Esophagus muscularis mucosa (tissue), 4 donors: Measurements from ENCODE around the gene ZBED1. TPM values are rescaled to one million over a fixed set of nuclear protein-coding genes. Genes with fewer than 3 reads are reported as not detected.

Experiments
- DNase-seq: peaks from one replicate; pipeline ENCODE4 v3.0.0-alpha.2; 2017; ENCODE audit errors: extremely low spot score
- H3K27ac ChIP-seq, 4 donors: fragments of 200-600 bp; sonication (generic); replicated peaks in 1 of 4; 1 replicate in 3 of 4; 2 replicates in 1 of 4; pipeline ENCODE4 v1.5.1; 2016 to 2019; ENCODE audit warnings: mild to moderate bottlenecking in 1 of 4
- H3K27me3 ChIP-seq, 4 donors: fragments of 200-600 bp; sonication (generic); one replicate each; pipeline versions ENCODE4 v1.5.1 to v1.6.0; 2016 to 2019
- H3K36me3 ChIP-seq, 4 donors: fragments of 200-600 bp; sonication (generic); one replicate each; pipeline ENCODE4 v1.5.1; 2016 to 2019
- H3K4me1 ChIP-seq, 4 donors: fragments of 200-600 bp; sonication (generic); one replicate each; pipeline ENCODE4 v1.5.1; 2016 to 2019
- H3K4me3 ChIP-seq, 4 donors: fragments of 200-600 bp; sonication (generic); 1 replicate in 2 of 4; 2 replicates in 2 of 4; pipeline ENCODE4 v1.5.1; 2016 to 2019; ENCODE audit warnings: mild to moderate bottlenecking in 4 of 4, moderate library complexity in 1 of 4
- H3K9me3 ChIP-seq, 4 donors: fragments of 200-600 bp; sonication (generic); 1 replicate in 3 of 4; 2 replicates in 1 of 4; pipeline ENCODE4 v1.5.1; 2016 to 2019
- EP300 ChIP-seq: sonication (generic); formaldehyde crosslinking; IDR thresholded peaks from one replicate; pipeline ENCODE4 v1.6.1; 2017; ENCODE audit warnings: antibody characterized with exemption
- POLR2A ChIP-seq: fragments of 450-650 bp; IDR thresholded peaks from one replicate; pipeline ENCODE4 v1.6.1; 2017; ENCODE audit warnings: antibody characterized with exemption, moderate library complexity, mild to moderate bottlenecking, low read depth
- POLR2AphosphoS5 ChIP-seq, 2 donors: sonication (generic); formaldehyde crosslinking; IDR thresholded peaks; one replicate each; pipeline ENCODE4 v1.6.1; 2017; ENCODE audit warnings: antibody characterized with exemption in 2 of 2
- WGBS: methylation state at CpG from one replicate; pipeline ENCODE4 v1.1.5; 2018; 5-methylcytosine and 5-hydroxymethylcytosine counted together
- intact Hi-C: fragments of 100-400 bp; cut with DNase I; formaldehyde crosslinking; loops from one replicate; pipeline ENCODE4 v1.15.1; 2023
- total RNA-seq, 4 donors: library from RNA; depleted of rRNA; stranded (reverse); fragments of >200 nt; gene quantifications; one replicate each; pipeline versions ENCODE4 v1.1.0 to v1.2.1, GENCODE V29; 2016
- TF ChIP-seq, protein P1 (sequence below), 3 experiments: fragments of 200-600 bp in 2 of 3; fragments of 450-650 bp in 1 of 3; sonication (generic) in 2 of 3; IDR thresholded peaks; one replicate each; pipeline ENCODE4 v1.5.1; 2017 to 2019; ENCODE audit warnings: antibody characterized with exemption in 3 of 3, mild to moderate bottlenecking in 2 of 3, moderate library complexity in 1 of 3

ZBED1 gene
- total RNA-seq, 4 donors from 2014 or later: 32.8 to 44.8 (median 39.5) TPM

GRCh38 chrX:2441466-2441865 lies 59.3 kb downstream of the ZBED1 start:
- H3K36me3 ChIP-seq: peaks cover 0 to 17% (median 9%) of the 10 kb centered on the region in 4 donors
- no peak for DNase-seq
- H3K4me1 ChIP-seq: no peaks in the 10 kb centered on the region
- 100% methylated on average over 5 of the region's 5 CpGs for WGBS
- TF ChIP-seq EP300 (no peak), POLR2A (no peak), POLR2AphosphoS5 (IDR thresholded peaks at IDR 0.05) (no peak)
- TF ChIP-seq, protein P1, sequence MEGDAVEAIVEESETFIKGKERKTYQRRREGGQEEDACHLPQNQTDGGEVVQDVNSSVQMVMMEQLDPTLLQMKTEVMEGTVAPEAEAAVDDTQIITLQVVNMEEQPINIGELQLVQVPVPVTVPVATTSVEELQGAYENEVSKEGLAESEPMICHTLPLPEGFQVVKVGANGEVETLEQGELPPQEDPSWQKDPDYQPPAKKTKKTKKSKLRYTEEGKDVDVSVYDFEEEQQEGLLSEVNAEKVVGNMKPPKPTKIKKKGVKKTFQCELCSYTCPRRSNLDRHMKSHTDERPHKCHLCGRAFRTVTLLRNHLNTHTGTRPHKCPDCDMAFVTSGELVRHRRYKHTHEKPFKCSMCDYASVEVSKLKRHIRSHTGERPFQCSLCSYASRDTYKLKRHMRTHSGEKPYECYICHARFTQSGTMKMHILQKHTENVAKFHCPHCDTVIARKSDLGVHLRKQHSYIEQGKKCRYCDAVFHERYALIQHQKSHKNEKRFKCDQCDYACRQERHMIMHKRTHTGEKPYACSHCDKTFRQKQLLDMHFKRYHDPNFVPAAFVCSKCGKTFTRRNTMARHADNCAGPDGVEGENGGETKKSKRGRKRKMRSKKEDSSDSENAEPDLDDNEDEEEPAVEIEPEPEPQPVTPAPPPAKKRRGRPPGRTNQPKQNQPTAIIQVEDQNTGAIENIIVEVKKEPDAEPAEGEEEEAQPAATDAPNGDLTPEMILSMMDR (IDR thresholded peaks at IDR 0.05): no peak
- no peak overlapping the region for H3K4me3 ChIP-seq
- no peaks in the 10 kb centered on the region for H3K27me3 ChIP-seq
- no peaks in the 10 kb centered on the region for H3K9me3 ChIP-seq
- intact Hi-C loops: no loop called here
- H3K27ac ChIP-seq: no peak overlapping the region

GRCh38 chrX:2439613-2440012 lies 61.2 kb downstream of the ZBED1 start:
- WGBS: 88% methylated on average over 8 of the region's 8 CpGs
- Histone ChIP-seq H3K4me3 (no peak overlapping the region), H3K27ac (no peak overlapping the region), H3K27me3 (no peaks in the 10 kb centered on the region), H3K4me1 (no peaks in the 10 kb centered on the region), H3K36me3 (peaks cover 0 to 17% (median 9%) of the 10 kb centered on the region in 4 donors), H3K9me3 (no peaks in the 10 kb centered on the region)
- TF ChIP-seq EP300: no peak
- no peak for TF ChIP-seq POLR2AphosphoS5 (IDR thresholded peaks at IDR 0.05)
- TF ChIP-seq, protein P1 (IDR thresholded peaks at IDR 0.05): no peak
- TF ChIP-seq POLR2A: no peak
- intact Hi-C loops: no loop called here
- no peak for DNase-seq

Other genes with a start within 250 kb of the ZBED1 start
- 10 to 100 TPM; 19.6 to 22.4 (median 21.0) TPM for gene DHRSX, start within 50 bp of the ZBED1 start, total RNA-seq
- gene CD99, start 190.3 kb upstream of the ZBED1 start, total RNA-seq: 100 to 1,000 TPM; 311 to 469 (median 376) TPM